ENCODE results near the gene MAB21L4.

DNA sequence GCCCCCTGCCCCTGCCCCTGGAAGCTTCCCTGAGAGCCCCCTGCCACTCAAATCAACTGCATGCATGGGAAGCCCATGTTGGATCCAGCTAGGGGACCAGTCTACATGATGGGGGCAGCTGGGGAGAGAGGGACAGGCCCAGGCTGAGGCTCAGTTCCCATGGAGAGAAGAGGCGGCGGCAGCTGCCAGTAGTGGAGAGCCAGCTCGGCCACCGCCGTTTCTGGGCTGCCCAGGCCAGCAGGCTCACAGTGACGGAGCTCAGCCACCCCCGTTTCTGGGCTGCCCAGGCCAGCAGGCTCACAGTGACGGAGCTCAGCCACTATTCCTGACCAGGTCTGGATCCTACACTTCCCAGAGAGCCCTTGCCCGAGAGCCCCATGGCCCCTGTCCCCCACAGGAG lies 3.6 kb downstream of the MAB21L4 start:
- TF ChIP-seq YY1 (IDR thresholded peaks at IDR 0.05; ENCODE audit: insufficient read depth, insufficient read length) (no peak), ZNF274 (IDR thresholded peaks at IDR 0.05; ENCODE audit: low read depth, low read length) (no peak), SUZ12 (IDR thresholded peaks at IDR 0.05; ENCODE audit: extremely low read depth, insufficient read depth, insufficient read length) (no peak)
